ENCODE data around the gene TSSK2. TPM values are rescaled to one million over a fixed set of nuclear protein-coding genes. Genes with fewer than 3 reads are reported as not detected.

The TSSK2 gene
- total and polyA plus RNA-seq, 2 of the 8 experiments (the other 6 are each of a cell fraction or from before 2014, with no cell fraction given) = not detected

- no peak overlapping the region for H3K18ac ChIP-seq (ENCODE audit: extremely low read depth, low read length)
- no peak overlapping the region for H2BK120ac ChIP-seq (replicated peaks; ENCODE audit: low read depth, low read length)
- CTCF ChIA-PET (ENCODE audit: partially characterized antibody) = interaction anchor here (1.5 kb wide), 1 partner anchor 9 kb away, joined by 4 read pairs; the partner anchor contains the start of gene DGCR2
- H3K4me2 ChIP-seq (ENCODE audit: insufficient read depth in 1 of 2, low read depth in 2 of 2, low read length in 2 of 2) = no peak overlapping the region
- H4K8ac ChIP-seq (ENCODE audit: extremely low read depth, insufficient read depth, low read length) = no peak overlapping the region
- POLR2A ChIA-PET (ENCODE audit: partially characterized antibody) = no interaction called here
- no peak overlapping the region for H3K27ac ChIP-seq (ENCODE audit: low read depth, low read length)
- H3K9me3 ChIP-seq (ENCODE audit: insufficient read depth in 2 of 2, low read depth in 1 of 2, low read length in 1 of 2) = no peaks in the 10 kb centered on the region
- no peak overlapping the region for H3K23ac ChIP-seq (ENCODE audit: insufficient read length)
- H3K36me3 ChIP-seq (ENCODE audit: control insufficient read depth in 2 of 4, insufficient read depth in 4 of 4, low read length in 3 of 4) = no peaks in the 10 kb centered on the region; a peak in 1 of 8 replicates
- no peak overlapping the region for H2BK20ac ChIP-seq (ENCODE audit: low read length)
- peaks cover 7 to 14% (median 11%) of the 10 kb centered on the region in 4 experiments for H3K4me1 ChIP-seq (replicated peaks in 1 of 4; ENCODE audit: control insufficient read depth in 3 of 4, insufficient read depth in 4 of 4, low read length in 3 of 4)
- H2BK15ac ChIP-seq (ENCODE audit: low read length) = no peak overlapping the region
- no peak for FAIRE-seq
- DNase-seq (ENCODE audit: low read depth in 1 of 2, low spot score in 2 of 2) = no peak
- no peak overlapping the region for H4K91ac ChIP-seq (replicated peaks; ENCODE audit: insufficient read length, low read length)
- H4K5ac ChIP-seq (ENCODE audit: insufficient read length, low read depth, low read length) = no peak overlapping the region
- H3K9ac ChIP-seq (replicated peaks in 1 of 4; ENCODE audit: extremely low read depth in 1 of 4, low read depth in 3 of 4, low read length in 3 of 4) = no peak overlapping the region; a peak in 1 of 7 replicates
- WGBS, 2 experiments (ENCODE audit: extremely low coverage in 1 of 2, insufficient coverage in 1 of 2, insufficient read length in 1 of 2, insufficient replicate concordance in 2 of 2, low coverage in 1 of 2, low lambda C conversion rate in 2 of 2, missing lambda C conversion rate in 1 of 2) = 89% methylated on average over 5 of the region's 5 CpGs; no CpG with 5 or more reads in 1 of the 2 experiments
- H2AFZ ChIP-seq (ENCODE audit: low read length) = no peak overlapping the region
- H3K79me1 ChIP-seq (ENCODE audit: low read depth, low read length) = peaks cover 27% of the 10 kb centered on the region
- no peak overlapping the region for H3K14ac ChIP-seq (ENCODE audit: insufficient read length)
- H3K23me2 ChIP-seq (ENCODE audit: low read depth, low read length) = no peaks in the 10 kb centered on the region
- H3K56ac ChIP-seq (replicated peaks; ENCODE audit: insufficient read length, low read depth, low read length) = no peak overlapping the region
- H3K4me3 ChIP-seq (ENCODE audit: extremely low read depth in 1 of 4, insufficient read depth in 2 of 4, low read depth in 3 of 4, low read length in 4 of 4) = no peak overlapping the region
- H3K79me2 ChIP-seq (ENCODE audit: control insufficient read depth in 1 of 2, insufficient read depth in 2 of 2, low read length in 2 of 2) = peaks cover 32 to 93% of the 10 kb centered on the region in 2 experiments
- no peak overlapping the region for H2BK5ac ChIP-seq (ENCODE audit: low read depth, low read length)
- H3K27me3 ChIP-seq (replicated peaks in 1 of 4; ENCODE audit: control insufficient read depth in 3 of 4, extremely low read depth in 1 of 4, insufficient read depth in 3 of 4, low read length in 3 of 4) = no peaks in the 10 kb centered on the region
- H4K20me1 ChIP-seq (replicated peaks in 1 of 2; ENCODE audit: control insufficient read depth in 1 of 2, insufficient read depth in 2 of 2, low read length in 2 of 2) = peaks cover 18 to 53% of the 10 kb centered on the region in 2 experiments
- no peak overlapping the region for H3K4ac ChIP-seq (replicated peaks; ENCODE audit: insufficient read length, low read depth, low read length)
- H2BK12ac ChIP-seq (ENCODE audit: low read depth, low read length) = no peak overlapping the region
- H2AK5ac ChIP-seq (ENCODE audit: low read depth, low read length) = no peak overlapping the region
- TF ChIP-seq POLR2A (IDR thresholded peaks at IDR 0.05; ENCODE audit: control extremely low read depth in 1 of 2, low read depth in 2 of 2, low read length in 2 of 2) = no peak
- TF ChIP-seq TEAD4 (IDR thresholded peaks at IDR 0.05; ENCODE audit: low read depth, low read length) = no peak
- TF ChIP-seq TCF12 (IDR thresholded peaks at IDR 0.05; ENCODE audit: low read depth, low read length) = no peak
- no peak for TF ChIP-seq POLR2AphosphoS5 (IDR thresholded peaks at IDR 0.05; ENCODE audit: low read depth, low read length)
- no peak for TF ChIP-seq TAF1 (IDR thresholded peaks at IDR 0.05; ENCODE audit: low read depth, low read length)
- no peak for TF ChIP-seq ASH2L (IDR thresholded peaks at IDR 0.05; ENCODE audit: low read length)
- TF ChIP-seq TBP (IDR thresholded peaks at IDR 0.05; ENCODE audit: low read depth, low read length) = no peak
- TF ChIP-seq SRF (IDR thresholded peaks at IDR 0.05; ENCODE audit: low read depth, low read length) = no peak
- no peak for TF ChIP-seq POU5F1 (IDR thresholded peaks at IDR 0.05; ENCODE audit: low read depth, low read length)
- TF ChIP-seq CHD2 (IDR thresholded peaks at IDR 0.05; ENCODE audit: low read length) = no peak
- TF ChIP-seq CBX8 (IDR thresholded peaks at IDR 0.05; ENCODE audit: borderline replicate concordance, low read depth, low read length) = no peak
- TF ChIP-seq BACH1 (IDR thresholded peaks at IDR 0.05; ENCODE audit: low read length) = no peak
- no peak for TF ChIP-seq GTF2F1 (IDR thresholded peaks at IDR 0.05; ENCODE audit: borderline replicate concordance, low read depth, low read length)
- TF ChIP-seq MAFK (IDR thresholded peaks at IDR 0.05; ENCODE audit: low read depth, low read length) = no peak
- no peak for TF ChIP-seq CREB1 (IDR thresholded peaks at IDR 0.05)
- TF ChIP-seq USF2 (IDR thresholded peaks at IDR 0.05; ENCODE audit: low read length) = no peak
- no peak for TF ChIP-seq SIX5 (IDR thresholded peaks at IDR 0.05; ENCODE audit: low read depth, low read length)
These were observed 17.7 kb upstream of the TSSK2 start for GRCh38 chr22:19113429-19113828.

Data from H1 (cell line).